RPMI7951 (cell line): ENCODE data around the gene ZNF143. TPM values are rescaled to one million over a fixed set of nuclear protein-coding genes. Genes with fewer than 3 reads are reported as not detected.
A peak's percentile ranks its signal among the peaks of the same experiment; 100 is the strongest.

Source experiments
- DNase-seq: peaks from one replicate; pipeline ENCODE4 v3.0.0-alpha.2; 2012; ENCODE audit warnings: low read depth
- total RNA-seq: library from RNA; depleted of rRNA; stranded (reverse); fragments of >200 nt; shearing (Covaris generic); gene quantifications from 2 replicates; pipeline ENCODE4 v1.2.3, GENCODE V29; 2014

The ZNF143 gene
- total RNA-seq, 1 experiment from 2014 or later = 34.7 TPM

DNA sequence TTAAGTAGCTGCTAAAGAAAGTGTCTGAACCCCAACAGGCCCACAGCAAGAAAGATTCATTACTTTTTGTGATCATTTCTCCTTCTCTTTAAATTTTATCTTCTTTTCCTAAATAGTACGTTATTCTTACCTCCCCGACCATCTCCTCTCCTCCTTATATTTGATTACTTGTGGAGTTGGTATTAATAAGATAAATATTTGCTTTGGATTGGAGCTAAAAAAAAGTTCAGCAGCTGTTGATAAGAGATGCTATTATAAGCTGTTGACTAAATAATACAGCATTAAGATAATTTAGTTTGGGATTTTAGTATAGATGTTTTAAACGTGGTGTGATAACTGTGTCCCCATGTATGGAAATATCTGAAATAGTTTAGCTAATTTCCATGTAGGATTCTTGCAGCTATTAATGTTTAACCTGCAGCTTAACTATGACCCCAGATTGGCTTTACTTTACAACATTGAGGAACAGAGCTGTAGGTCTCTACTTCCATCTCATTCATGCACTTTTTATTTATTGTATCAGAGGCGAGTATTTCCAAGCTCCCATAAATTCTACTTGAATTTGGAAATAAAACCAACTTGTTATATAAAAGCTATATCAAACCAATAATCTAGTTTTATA is 37.8 kb downstream of the ZNF143 start:
- DNase-seq = no peak

- DNase-seq = peak; percentile 63
Measured at GRCh38 chr11:9506489-9507276, 45.9 kb downstream of the ZNF143 start.

GRCh38 chr11:9507277-9507580 is 46.4 kb downstream of the ZNF143 start:
- DNase-seq = no peak

DNA sequence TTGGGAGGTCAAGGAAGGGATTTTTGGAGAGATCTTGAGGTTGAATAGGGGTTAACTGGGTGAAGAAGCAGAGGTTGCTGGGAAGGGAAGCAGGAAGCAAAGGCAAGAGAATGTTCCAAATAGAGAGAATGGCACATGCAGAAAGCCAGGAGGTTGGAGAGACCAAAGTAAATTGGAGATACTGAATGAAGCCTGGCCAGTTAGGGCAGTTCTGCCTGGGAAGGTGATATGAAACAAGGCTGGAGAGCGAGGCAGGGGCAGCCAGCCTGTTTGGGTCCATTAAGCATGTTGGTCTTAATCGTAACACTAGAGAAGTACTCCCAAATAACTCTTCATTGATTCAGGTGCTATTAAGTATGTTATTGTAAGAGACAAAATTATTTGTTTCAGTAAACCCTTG is 48.2 kb downstream of the ZNF143 start:
- no peak for DNase-seq

DNA sequence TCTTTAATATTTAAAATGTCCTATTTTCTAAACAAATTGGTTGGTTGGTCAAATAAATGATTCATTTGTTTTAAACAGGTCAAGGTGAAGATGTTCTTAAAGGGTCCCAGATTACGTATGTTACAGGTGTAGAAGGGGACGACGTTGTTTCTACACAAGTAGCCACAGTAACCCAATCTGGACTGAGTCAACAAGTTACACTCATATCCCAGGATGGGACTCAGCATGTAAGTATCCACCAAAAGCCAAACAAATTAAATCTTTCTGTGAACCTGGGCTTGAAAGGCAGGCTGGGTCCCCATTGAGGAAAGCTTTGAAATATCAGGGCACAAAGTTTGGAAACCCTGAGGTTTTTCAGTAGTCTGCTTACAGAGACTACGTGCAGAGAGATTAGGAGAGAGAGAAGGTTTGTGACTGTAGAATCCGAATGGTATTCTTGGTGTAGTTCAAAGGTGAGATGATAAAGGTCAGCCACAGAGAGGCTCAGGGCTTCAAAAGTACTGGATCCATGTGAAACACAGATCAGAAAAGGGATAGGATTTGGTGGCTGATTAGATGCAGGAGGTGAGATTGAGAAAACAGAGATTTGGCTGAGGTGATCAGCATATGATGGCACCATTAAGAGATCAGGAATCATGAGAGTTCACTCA is 51.7 kb downstream of the ZNF143 start:
- no peak for DNase-seq

DNA sequence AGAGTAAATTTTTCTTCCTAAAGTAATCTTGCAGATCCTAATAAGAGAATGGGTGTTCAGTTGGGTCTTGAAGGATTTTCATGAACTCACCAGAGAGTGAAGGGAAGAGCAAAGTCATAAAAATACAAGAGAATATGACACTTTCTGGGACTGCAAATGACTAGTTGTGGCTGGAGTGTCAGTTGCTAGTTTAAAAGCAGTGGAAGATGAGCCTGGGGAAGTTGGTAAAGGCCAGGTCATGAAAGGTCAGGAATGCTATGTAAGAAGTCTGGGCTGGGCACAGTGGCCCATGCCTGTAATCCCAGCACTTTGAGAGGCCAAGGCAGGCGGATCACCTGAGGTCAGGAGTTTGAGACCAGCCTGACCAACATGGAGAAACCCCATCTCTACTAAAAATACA is 53.8 kb downstream of the ZNF143 start:
- peak; percentile 17 for DNase-seq

DNA sequence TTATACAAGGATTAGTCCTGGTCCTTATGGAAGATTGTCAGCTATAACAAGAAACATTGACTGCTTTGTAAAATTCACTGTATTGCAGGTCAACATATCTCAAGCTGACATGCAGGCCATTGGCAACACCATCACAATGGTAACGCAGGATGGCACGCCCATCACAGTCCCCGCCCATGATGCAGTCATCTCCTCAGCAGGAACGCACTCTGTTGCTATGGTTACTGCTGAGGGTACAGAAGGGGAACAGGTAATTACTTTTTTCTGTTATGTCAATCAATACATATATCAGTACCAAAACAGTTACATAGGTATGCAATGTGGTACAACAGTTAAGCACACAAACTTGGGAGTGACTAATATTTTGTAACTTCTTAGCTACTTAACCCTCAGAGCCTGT is 55.3 kb downstream of the ZNF143 start:
- no peak for DNase-seq

DNA sequence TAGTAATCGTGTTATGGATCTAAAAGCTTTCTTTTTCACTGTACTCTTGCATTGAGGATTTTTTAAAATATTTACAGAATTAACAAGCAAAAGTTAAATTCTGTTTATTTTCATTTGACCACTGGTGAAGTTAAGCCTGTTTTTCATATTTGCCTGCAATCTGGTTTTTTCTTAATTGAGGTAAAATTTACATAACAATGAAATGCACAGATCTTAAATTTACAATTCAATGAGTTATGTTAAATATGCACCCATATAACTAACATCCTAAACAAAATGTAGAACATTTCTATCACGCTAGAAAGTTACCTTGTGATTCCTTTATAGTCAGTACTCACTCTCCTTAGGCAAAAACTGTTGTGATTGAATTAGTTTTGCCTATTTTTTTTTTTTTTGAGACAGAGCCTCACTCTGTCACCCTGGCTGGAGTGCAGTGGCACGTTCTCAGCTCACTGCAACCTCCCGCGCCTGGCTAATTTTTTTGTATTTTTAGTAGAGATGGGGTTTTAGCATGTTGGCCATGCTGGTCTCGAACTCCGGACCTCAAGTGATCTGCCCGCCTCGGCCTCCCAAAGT is 58.1 kb downstream of the ZNF143 start:
- DNase-seq = no peak

- DNase-seq = no peak
Measured at GRCh38 chr11:9524001-9524400, 63.2 kb downstream of the ZNF143 start.

DNA sequence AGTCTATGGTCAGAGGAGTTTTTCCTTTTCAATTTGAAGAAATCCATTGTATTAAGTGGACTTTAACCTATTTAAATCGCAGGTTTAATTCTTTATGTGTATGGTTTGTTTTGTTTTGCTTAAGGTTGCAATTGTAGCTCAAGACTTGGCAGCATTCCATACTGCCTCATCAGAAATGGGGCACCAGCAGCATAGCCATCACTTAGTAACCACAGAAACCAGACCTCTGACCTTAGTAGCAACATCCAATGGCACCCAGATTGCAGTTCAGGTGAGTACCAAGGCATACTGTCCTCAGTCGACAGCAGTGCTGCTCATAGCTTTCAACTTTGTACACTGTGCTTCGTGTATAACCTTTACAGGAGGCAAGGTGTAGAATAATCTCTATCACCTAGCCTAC is 64.3 kb downstream of the ZNF143 start:
- DNase-seq = no peak

- DNase-seq = peak; percentile 76
Measured at GRCh38 chr11:9527481-9528135, 66.8 kb downstream of the ZNF143 start.

- DNase-seq = no peak
Measured at GRCh38 chr11:9528136-9528501, 67.3 kb downstream of the ZNF143 start.

DNA sequence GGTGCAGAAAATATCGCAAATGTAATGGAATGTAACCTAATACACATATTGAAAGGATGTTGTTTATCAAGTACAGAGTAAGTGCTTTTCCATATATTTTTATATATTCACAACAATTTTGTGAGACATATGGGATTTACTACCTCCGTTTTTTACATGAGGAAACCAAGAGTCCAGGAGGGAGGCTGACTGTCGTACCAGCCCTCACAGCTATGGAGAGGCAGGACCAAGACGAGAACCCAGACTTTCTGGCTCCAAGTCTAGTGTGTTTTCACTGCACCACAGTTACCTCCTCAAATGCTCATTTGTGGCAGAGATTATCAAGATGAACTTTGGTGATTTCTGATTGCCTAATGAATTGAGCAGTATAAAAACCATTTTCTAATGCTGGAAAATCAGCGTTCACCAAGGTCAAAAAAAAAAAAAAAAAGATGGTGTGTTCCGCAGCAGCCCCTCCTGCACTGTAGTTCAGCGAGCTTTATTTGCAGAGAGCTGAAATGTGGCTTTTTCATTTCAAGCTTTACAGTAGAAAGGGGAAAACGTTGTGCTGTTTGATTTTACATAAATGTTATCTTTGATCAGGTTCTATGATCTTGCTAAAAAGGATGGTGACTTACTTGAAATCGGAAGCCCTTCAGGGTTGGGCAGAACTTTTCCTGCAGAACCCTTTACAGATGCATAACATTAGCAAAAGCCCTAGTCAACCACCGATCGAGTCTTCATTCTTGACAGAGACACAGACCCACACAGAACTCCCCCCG is 67.9 kb downstream of the ZNF143 start:
- DNase-seq = no peak

- DNase-seq = no peak
Measured at GRCh38 chr11:9529334-9529650, 68.5 kb downstream of the ZNF143 start.

GRCh38 chr11:9530020-9530621 is 69.3 kb downstream of the ZNF143 start:
- DNase-seq = no peak

GRCh38 chr11:9530901-9531625 is 70.3 kb downstream of the ZNF143 start:
- no peak for DNase-seq

DNA sequence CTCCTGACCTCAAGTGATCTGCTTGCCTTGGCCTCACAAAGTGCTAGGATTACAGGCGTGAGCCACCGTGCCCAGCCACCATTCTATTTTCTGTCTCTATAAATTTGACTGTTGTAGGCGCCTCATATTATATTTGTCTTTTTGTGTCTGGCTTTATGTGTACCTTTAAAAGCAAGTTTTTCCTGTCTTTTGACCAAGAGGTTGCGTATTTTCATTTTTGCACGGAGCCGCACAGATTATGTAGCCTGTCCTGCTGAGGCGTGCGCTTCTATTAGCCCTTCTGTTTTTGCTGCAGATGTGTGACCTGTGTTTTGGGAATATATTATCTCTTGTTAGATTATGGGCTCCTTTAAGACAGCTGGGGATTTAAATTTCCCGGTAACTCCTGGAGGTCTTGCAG is 72.2 kb downstream of the ZNF143 start:
- DNase-seq = no peak

GRCh38 chr11:9533736-9534473 is 73.1 kb downstream of the ZNF143 start:
- no peak for DNase-seq

DNA sequence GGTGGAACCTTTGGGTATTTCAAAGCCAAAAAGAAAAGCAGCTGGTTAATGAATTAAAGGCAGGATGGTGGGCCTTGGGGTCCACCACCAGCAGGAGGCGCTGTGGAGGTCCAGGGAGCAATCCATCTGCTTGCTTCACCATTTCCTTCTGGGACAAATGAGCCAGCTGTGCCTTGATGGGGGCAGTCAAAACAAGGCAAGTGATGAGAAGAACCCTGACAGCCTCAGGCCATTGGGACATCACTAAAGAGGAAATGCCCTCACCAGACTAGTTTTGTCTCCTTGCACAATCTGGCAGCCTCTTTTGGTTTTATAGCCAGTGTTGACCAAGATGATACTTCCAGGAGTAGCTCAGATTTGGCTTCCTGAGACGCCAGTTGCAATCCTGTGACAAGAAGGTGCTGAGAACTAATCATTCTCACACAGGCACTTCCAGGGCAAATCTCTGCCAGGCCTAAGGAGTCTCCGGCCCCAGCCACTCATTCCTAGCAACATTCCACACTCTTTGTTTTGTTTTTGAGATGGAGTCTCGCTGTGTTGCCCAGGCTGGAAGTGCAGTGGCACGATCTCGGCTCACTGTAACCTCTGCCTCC is 74.5 kb downstream of the ZNF143 start:
- DNase-seq = peak; percentile 85

GRCh38 chr11:9538548-9538947 is 77.7 kb downstream of the ZNF143 start:
- DNase-seq = no peak
